Measurements from ENCODE around the gene GPR45. TPM values are rescaled to one million over a fixed set of nuclear protein-coding genes. Genes with fewer than 3 reads are reported as not detected.
A peak's percentile ranks its signal among the peaks of the same experiment; 100 is the strongest.

The GPR45 gene
- total and polyA plus RNA-seq, 9 of the 15 experiments (the other 6 are each of a cell fraction or from before 2014, with no cell fraction given) = not detected

GRCh38 chr2:105238664-105239240 lies 2.8 kb upstream of the GPR45 start:
- Histone ChIP-seq H3K9ac (ENCODE audit: insufficient read depth in 1 of 2, low read depth in 2 of 2, low read length in 2 of 2) (peak overlapping the region in 1 of 2 experiments; percentile 16; a peak in 1 of 4 replicates), H3K4me2 (ENCODE audit: insufficient read depth, low read length) (peak overlapping the region; percentile 65), H3K9me1 (ENCODE audit: control insufficient read depth, insufficient read depth, low read length) (no peaks in the 10 kb centered on the region), H3K79me2 (ENCODE audit: control insufficient read depth, insufficient read depth, low read length) (no peaks in the 10 kb centered on the region), H3K27me3 (ENCODE audit: control insufficient read depth in 2 of 2, insufficient read depth in 2 of 2, low read length in 2 of 2) (peaks cover 25 to 61% of the 10 kb centered on the region in 2 experiments; a peak in 4 of 5 replicates), H3K36me3 (ENCODE audit: control insufficient read depth, insufficient read depth, low read length) (no peaks in the 10 kb centered on the region), H2AFZ (ENCODE audit: low read depth, low read length) (peak overlapping the region; percentile 61), H3K4me3 (no peak overlapping the region), H3K4me1 (replicated peaks in 1 of 2; ENCODE audit: control insufficient read depth in 2 of 2, insufficient read depth in 2 of 2, low read length in 2 of 2) (peaks cover 2 to 21% of the 10 kb centered on the region in 2 experiments; a peak in 3 of 5 replicates), H3K27ac (ENCODE audit: extremely low read depth, low read depth, low read length) (no peak overlapping the region), H4K20me1 (replicated peaks; ENCODE audit: control insufficient read depth, insufficient read depth, low read length) (peaks cover 5% of the 10 kb centered on the region; the same call in 1 of the 2 replicates), H3K9me3 (replicated peaks; ENCODE audit: control insufficient read depth, insufficient read depth, low read depth, low read length) (no peaks in the 10 kb centered on the region)
- TF ChIP-seq PBX2 (CRISPR knock-in tag; IDR thresholded peaks at IDR 0.05; ENCODE audit: low read depth) = no peak
- TF ChIP-seq PBX2 (tag; conservative IDR thresholded peaks at IDR 0.05; ENCODE audit: low read depth) = 0 out of 2 replicates have a peak, but pooled peaks have one; percentile 27
- TF ChIP-seq MEIS2 (IDR thresholded peaks at IDR 0.05; ENCODE audit: partially characterized antibody) = peak; percentile 21
- no peak for TF ChIP-seq ZNF165 (CRISPR knock-in tag; IDR thresholded peaks at IDR 0.05; ENCODE audit: borderline replicate concordance)
- in situ Hi-C loops (cut with MboI) = no loop called here
- ChIA-PET CTCF (ENCODE audit: low intra/inter-chr PET ratio) (interaction anchor here (0.6 to 1.1 kb wide), 2 partner anchors 124 to 925 kb away, joined by 3 to 5 read pairs; no protein-coding TSS in a partner anchor), POLR2A (interaction anchor here (1.2 kb wide), 1 partner anchor 122 kb away, joined by 3 read pairs; no protein-coding TSS in a partner anchor)
- WGBS (ENCODE audit: insufficient coverage, low coverage, missing lambda C conversion rate) = 3% methylated on average over 14 of the region's 14 CpGs
- intact Hi-C loops (cut with micrococcal nuclease) = loop anchor here (5.0 kb wide), 2 partner anchors 59 to 61 kb away; no protein-coding TSS in a partner anchor
- FAIRE-seq (no peak), DNase-seq (ENCODE audit: extremely low read depth in 1 of 4, low spot score in 3 of 4) (no peak), ATAC-seq (peak; percentile 6; the same call in 1 of the 3 replicates)
- BruUV-seq (replicated peaks) = no TSS peak

Measured in K562 (cell line).